Posterior cingulate gyrus (tissue), 11 donors: ENCODE results near the gene LAMB4.
"Not testable (repeated sequence)": the region's sequence is repeated elsewhere in the genome, so short reads cannot be mapped to it uniquely, and the experiment has no call there.

ENCODE experiments used
- DNase-seq, 10 donors: peaks; one replicate each; pipeline versions ENCODE4 v3.0.0 to v3.0.0-alpha.2; 2020 to 2021; ENCODE audit warnings: mixed read lengths in 3 of 10
- intact Hi-C: fragments of 100-400 bp; cut with DNase I; formaldehyde crosslinking; loops from one replicate; pipeline ENCODE4 v1.15.1; 2023

Gene LAMB4

GRCh38 chr7:108057951-108058481 lies 72.1 kb downstream of the LAMB4 start:
- no peak for DNase-seq
- intact Hi-C loops, result no loop called here

- no peak for DNase-seq
- intact Hi-C loops, result no loop called here
Observed at GRCh38 chr7:108055611-108056021, 74.5 kb downstream of the LAMB4 start.

- no peak for DNase-seq
Observed at GRCh38 chr7:108054537-108054936, 75.6 kb downstream of the LAMB4 start.

GRCh38 chr7:108053250-108053649 lies 76.9 kb downstream of the LAMB4 start:
- intact Hi-C loops, result no loop called here
- no peak for DNase-seq

More at GRCh38 chr7:108054537-108054936, 75.6 kb downstream of the LAMB4 start:
- intact Hi-C loops, result no loop called here

GRCh38 chr7:108051454-108051853 lies 78.7 kb downstream of the LAMB4 start:
- DNase-seq, result no peak
- intact Hi-C loops, result no loop called here

GRCh38 chr7:108049962-108050361 lies 80.2 kb downstream of the LAMB4 start:
- intact Hi-C loops, result no loop called here
- DNase-seq, result no peak

- intact Hi-C loops, result no loop called here
Observed at GRCh38 chr7:108048422-108048821, 81.7 kb downstream of the LAMB4 start.

GRCh38 chr7:108046952-108047506 lies 83.1 kb downstream of the LAMB4 start:
- DNase-seq, result no peak
- intact Hi-C loops, result no loop called here

More at GRCh38 chr7:108048422-108048821, 81.7 kb downstream of the LAMB4 start:
- no peak for DNase-seq

- no peak for DNase-seq
Observed at GRCh38 chr7:108045669-108046068, 84.5 kb downstream of the LAMB4 start.

GRCh38 chr7:108045154-108045553 lies 85.0 kb downstream of the LAMB4 start:
- intact Hi-C loops, result no loop called here
- no peak for DNase-seq

More at GRCh38 chr7:108045669-108046068, 84.5 kb downstream of the LAMB4 start:
- intact Hi-C loops, result no loop called here

GRCh38 chr7:108044345-108044744 lies 85.8 kb downstream of the LAMB4 start:
- DNase-seq, result no peak
- intact Hi-C loops, result no loop called here

GRCh38 chr7:108038986-108039385 lies 91.2 kb downstream of the LAMB4 start:
- DNase-seq, result no peak
- intact Hi-C loops, result no loop called here

GRCh38 chr7:108037741-108038140 lies 92.4 kb downstream of the LAMB4 start:
- intact Hi-C loops, result no loop called here
- no peak for DNase-seq

- intact Hi-C loops, result no loop called here
- DNase-seq, result no peak
Observed at GRCh38 chr7:108037140-108037539, 93.0 kb downstream of the LAMB4 start.

GRCh38 chr7:108034586-108034985 lies 95.6 kb downstream of the LAMB4 start:
- DNase-seq, result no peak

GRCh38 chr7:108033776-108034497 lies 96.2 kb downstream of the LAMB4 start:
- no peak for DNase-seq
- intact Hi-C loops, result no loop called here

More at GRCh38 chr7:108034586-108034985, 95.6 kb downstream of the LAMB4 start:
- intact Hi-C loops, result no loop called here

GRCh38 chr7:108033309-108033708 lies 96.9 kb downstream of the LAMB4 start:
- DNase-seq, intact Hi-C loops: not testable (repeated sequence)

GRCh38 chr7:108030516-108030915 lies 99.6 kb downstream of the LAMB4 start:
- intact Hi-C loops, result no loop called here
- no peak for DNase-seq

- DNase-seq, result no peak
Observed at GRCh38 chr7:108029034-108029433, 101.1 kb downstream of the LAMB4 start.

GRCh38 chr7:108028111-108028510 lies 102.0 kb downstream of the LAMB4 start:
- no peak for DNase-seq
- intact Hi-C loops, result no loop called here

More at GRCh38 chr7:108029034-108029433, 101.1 kb downstream of the LAMB4 start:
- intact Hi-C loops, result no loop called here

- intact Hi-C loops, result no loop called here
- DNase-seq, result no peak
Observed at GRCh38 chr7:108027239-108027638, 102.9 kb downstream of the LAMB4 start.

GRCh38 chr7:108026647-108027046 lies 103.5 kb downstream of the LAMB4 start:
- intact Hi-C loops, result no loop called here
- no peak for DNase-seq
